Measurements from ENCODE around the gene DZANK1.
A peak's percentile ranks its signal among the peaks of the same experiment; 100 is the strongest.
"Not testable (repeated sequence)": the region's sequence is repeated elsewhere in the genome, so short reads cannot be mapped to it uniquely, and the experiment has no call there.

Gene DZANK1

DNA sequence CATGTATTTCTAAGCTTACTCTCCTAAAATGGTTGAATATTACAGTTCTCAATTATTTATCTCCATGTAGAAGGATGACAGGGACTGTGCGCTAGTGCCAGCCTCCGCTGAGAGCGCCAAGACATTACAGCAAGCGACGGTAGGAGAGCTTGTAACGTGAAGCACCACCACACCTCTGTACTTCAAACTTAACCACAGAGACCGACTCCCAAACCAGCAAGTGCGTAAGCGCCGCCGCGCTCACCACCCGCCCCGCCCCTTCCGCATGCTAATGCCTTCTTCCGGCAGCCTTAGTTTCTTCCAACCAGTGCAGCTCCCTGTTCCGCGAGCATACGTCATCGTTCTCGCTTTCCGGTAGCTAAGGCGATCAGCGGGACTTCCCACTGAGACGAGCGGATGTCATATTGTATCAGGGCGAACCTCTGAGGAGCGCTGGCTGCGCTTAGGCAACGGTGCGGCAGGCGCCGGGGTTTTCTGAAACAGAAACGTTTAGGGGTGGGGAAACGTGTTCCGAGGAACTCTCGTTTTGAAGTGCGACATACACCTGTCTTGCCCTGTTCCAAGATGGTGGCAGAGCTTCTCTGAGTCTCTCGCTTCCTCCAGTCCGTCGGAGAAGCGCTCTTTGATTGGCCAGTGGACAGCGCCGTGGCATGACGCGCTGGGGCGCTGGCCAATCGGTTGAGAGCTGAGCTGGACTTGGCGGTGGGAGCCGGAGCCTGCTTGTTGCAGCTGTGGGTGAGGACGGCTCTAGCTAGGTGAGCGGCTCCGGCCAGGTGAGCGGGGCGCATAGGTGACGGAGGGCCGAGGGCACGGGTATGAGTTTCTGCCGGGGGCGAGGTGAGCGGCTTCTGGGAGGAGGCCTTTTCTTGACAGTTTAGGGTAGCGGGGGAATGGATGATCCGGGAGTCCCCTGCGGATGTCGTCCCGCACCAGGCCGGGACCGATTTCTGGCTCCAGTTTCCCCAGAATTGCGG lies 40.7 kb upstream of the DZANK1 start, which contains the start of gene SEC23B:
TSS of gene SEC23B (plus strand) at position 723 of the 974 bp plus-strand sequence. CDS start 2,896 bp downstream, outside the sequence.
- POLR2A ChIA-PET, result interaction anchor here (0.6 to 1.7 kb wide), 5 partner anchors 8 to 64 kb away, joined by 3 to 16 read pairs (median 3); partner anchors contain the start of genes DZANK1, POLR3F and RBBP9
- TF ChIP-seq, protein P1, sequence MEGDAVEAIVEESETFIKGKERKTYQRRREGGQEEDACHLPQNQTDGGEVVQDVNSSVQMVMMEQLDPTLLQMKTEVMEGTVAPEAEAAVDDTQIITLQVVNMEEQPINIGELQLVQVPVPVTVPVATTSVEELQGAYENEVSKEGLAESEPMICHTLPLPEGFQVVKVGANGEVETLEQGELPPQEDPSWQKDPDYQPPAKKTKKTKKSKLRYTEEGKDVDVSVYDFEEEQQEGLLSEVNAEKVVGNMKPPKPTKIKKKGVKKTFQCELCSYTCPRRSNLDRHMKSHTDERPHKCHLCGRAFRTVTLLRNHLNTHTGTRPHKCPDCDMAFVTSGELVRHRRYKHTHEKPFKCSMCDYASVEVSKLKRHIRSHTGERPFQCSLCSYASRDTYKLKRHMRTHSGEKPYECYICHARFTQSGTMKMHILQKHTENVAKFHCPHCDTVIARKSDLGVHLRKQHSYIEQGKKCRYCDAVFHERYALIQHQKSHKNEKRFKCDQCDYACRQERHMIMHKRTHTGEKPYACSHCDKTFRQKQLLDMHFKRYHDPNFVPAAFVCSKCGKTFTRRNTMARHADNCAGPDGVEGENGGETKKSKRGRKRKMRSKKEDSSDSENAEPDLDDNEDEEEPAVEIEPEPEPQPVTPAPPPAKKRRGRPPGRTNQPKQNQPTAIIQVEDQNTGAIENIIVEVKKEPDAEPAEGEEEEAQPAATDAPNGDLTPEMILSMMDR (IDR thresholded peaks at IDR 0.05; ENCODE audit: insufficient read depth, low read length, missing control alignments), result no peak
- CTCF ChIA-PET, result interaction anchor here (0.9 to 2.3 kb wide), 3 partner anchors 10 to 93 kb away, joined by 3 to 12 read pairs (median 4); partner anchors contain the start of gene RBBP9
- DNase-seq (ENCODE audit: low read depth, low spot score), result peak; percentile 89
- H3K4me3 ChIP-seq (ENCODE audit: low read depth, low read length), result peak within 1 kb of the TSS; percentile 87

DNA sequence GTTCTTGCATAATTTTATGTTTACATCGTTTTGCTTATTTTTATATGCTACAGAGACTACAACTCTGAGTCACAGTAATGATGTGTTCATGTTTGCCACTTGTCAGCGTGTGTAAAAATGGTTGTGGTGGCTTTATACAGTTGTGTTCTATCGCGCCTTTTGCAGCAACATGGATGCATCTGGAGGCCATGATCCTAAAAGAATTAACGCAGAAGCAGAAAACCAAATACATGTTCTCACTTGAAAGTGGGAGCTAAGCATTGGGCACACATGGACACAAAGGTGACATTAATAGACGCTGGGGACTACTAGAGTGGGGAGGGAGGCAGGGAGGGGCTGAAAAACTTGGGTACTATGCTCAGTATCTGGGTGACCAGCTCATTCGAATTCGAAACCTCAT lies 39.9 kb upstream of the DZANK1 start:
- DNase-seq (ENCODE audit: low read depth, low spot score), result no peak
- CTCF ChIA-PET, result interaction anchor here (1.2 to 2.3 kb wide), 2 partner anchors 10 to 93 kb away, joined by 4 to 12 read pairs; partner anchors contain the start of gene RBBP9
- POLR2A ChIA-PET, result interaction anchor here (0.6 to 1.7 kb wide), 3 partner anchors 10 to 65 kb away, joined by 3 to 16 read pairs (median 5); partner anchors contain the start of genes DZANK1, POLR3F and RBBP9
- peak overlapping the region; percentile 87 for H3K4me3 ChIP-seq (ENCODE audit: low read depth, low read length)
- TF ChIP-seq, protein P1 (IDR thresholded peaks at IDR 0.05; ENCODE audit: insufficient read depth, low read length, missing control alignments), result no peak

DNA sequence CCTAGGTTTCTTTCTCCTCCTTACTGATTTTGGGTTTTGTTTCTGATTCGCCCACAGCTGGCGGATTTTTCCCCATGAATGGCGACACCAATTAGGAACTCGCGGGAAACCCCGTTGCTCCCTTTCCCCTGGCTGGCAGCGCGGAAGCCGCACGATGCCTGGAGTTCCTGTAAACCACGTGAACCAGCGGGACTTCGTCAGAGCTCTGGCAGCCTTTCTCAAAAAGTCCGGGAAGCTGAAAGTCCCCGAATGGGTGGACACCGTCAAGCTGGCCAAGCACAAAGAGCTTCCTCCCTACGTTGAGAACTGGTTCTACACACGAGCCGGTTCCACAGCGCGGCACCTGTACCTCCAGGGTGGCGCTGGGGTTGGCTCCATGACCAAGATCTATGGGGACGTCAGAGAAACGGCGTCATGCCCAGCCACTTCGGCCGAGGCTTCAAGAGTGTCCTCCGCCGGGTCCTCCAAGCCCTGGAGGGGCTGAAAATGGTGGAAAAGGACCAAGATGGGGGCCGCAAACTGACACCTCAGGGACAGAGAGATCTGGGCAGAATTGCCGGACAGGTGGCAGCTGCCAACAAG lies 37.7 kb upstream of the DZANK1 start:
- no peak for DNase-seq (ENCODE audit: low read depth, low spot score)
- POLR2A ChIA-PET, result no interaction called here
- no peak overlapping the region for H3K4me3 ChIP-seq (ENCODE audit: low read depth, low read length)
- CTCF ChIA-PET, result no interaction called here
- TF ChIP-seq, protein P1 (IDR thresholded peaks at IDR 0.05; ENCODE audit: insufficient read depth, low read length, missing control alignments), result no peak

DNA sequence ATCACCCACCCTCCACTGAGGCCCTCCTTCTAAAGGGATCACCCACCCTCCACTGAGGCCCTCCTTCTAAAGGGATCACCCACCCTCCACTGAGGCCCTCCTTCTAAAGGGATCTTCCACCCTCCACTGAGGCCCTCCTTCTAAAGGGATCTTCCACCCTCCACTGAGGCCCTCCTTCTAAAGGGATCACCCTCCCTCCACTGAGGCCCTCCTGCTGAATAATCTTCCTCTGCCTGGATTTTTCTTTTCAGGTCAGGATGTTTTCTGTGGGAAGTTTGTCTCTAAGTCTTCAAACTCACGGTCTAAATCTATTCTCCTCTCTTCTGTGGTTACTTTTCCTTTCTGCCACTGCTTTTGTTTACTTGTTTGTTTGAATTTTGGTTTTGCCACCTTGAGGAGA lies 34.8 kb upstream of the DZANK1 start:
- CTCF ChIA-PET, result not testable (repeated sequence)

DNA sequence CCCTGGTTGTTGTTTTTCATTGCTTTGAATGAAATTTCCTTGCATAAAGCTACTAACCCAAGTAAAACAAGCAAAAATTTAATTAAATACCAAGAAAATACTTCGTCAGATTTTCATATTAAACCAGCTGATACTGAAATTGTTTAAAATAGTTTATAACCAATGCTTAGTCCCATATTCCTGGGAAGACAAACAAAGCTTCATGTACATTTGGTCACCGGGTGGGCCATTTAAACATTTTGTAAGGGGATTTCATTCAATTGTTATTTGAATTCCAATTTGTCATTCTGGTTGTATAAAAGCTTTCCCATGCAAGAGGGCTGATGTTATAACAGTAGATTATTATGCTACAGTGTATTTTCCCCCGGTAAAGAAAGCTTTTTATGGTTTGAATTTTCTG lies 30.8 kb upstream of the DZANK1 start:
- POLR2A ChIA-PET, result interaction anchor here (1.1 to 2.6 kb wide), 3 partner anchors 10 to 31 kb away, joined by 3 to 16 read pairs (median 4); partner anchors contain the start of genes DZANK1, POLR3F and SEC23B
- DNase-seq (ENCODE audit: low read depth, low spot score), result no peak
- CTCF ChIA-PET, result interaction anchor here (1.1 to 2.0 kb wide), 3 partner anchors 10 to 135 kb away, joined by 3 to 12 read pairs (median 4); partner anchors contain the start of genes POLR3F and SEC23B
- TF ChIP-seq, protein P1 (IDR thresholded peaks at IDR 0.05; ENCODE audit: insufficient read depth, low read length, missing control alignments), result no peak
- H3K4me3 ChIP-seq (ENCODE audit: low read depth, low read length), result no peak overlapping the region

More for the DNA sequence above, 34.8 kb upstream of the DZANK1 start:
- H3K4me3 ChIP-seq (ENCODE audit: low read depth, low read length); DNase-seq (ENCODE audit: low read depth, low spot score); POLR2A ChIA-PET: not testable (repeated sequence)

DNA sequence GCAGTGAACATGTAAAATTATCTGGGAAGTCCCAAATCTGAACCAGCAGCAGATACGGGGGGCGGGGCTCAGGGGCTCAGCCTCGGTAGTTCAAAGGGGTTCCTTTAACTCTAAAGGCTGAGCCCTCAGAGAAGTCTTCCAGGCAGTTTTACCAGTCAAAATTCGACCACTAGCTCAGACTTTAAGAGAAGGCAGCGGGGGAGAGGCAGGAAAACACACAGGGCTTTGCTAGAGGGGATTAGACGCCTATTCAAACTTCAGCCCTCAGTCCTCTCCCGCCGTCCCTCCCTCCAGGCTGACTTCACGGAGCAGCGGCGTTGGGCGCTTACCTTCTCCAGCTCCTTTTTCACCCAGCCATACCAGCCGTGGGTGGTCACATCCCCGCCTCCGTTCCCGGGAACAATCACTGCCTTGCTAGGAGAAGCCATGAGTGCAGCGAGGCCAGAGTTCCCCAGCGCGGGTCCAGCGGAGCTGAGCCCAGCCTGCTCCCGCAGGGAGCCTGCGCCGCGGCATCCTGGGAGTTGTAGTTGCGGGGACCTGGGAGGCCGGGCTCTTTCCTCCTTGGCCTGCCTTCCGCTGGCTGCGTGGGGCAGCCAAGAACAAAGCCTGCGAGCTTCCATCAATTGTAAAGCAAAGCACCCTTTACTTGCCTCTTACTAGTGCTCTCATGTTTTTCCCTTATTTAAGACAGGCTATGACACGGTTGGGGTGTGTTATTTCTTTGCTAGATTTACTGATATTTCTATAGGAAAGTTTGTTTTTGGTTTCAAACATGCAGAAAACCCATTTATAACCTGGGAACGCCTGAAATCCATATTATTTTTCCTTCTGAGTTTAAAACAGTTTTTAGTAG lies 30.1 kb upstream of the DZANK1 start, which contains the start of gene RBBP9:
TSS of gene RBBP9 (minus strand) at position 486 of the 853 bp plus-strand sequence. CDS start at position 428, 58 bp downstream.
- TF ChIP-seq, protein P1 (IDR thresholded peaks at IDR 0.05; ENCODE audit: insufficient read depth, low read length, missing control alignments), result no peak
- peak; percentile 1 for DNase-seq (ENCODE audit: low read depth, low spot score)
- ChIA-PET CTCF (interaction anchor here (1.1 to 2.0 kb wide), 3 partner anchors 10 to 135 kb away, joined by 3 to 12 read pairs (median 4); partner anchors contain the start of genes POLR3F and SEC23B), POLR2A (interaction anchor here (1.1 to 2.6 kb wide), 3 partner anchors 10 to 30 kb away, joined by 3 to 16 read pairs (median 4); partner anchors contain the start of genes DZANK1, POLR3F and SEC23B)
- H3K4me3 ChIP-seq (ENCODE audit: low read depth, low read length), result peak within 1 kb of the TSS; percentile 91
